Tibial nerve (tissue), 4 donors: ENCODE measurements around the gene CYB5B. TPM values are rescaled to one million over a fixed set of nuclear protein-coding genes. Genes with fewer than 3 reads are reported as not detected.

Experiments used
- DNase-seq, 2 donors: peaks; one replicate each; pipeline ENCODE4 v3.0.0-alpha.2; 2019; ENCODE audit warnings: low spot score in 2 of 2
- H3K27ac ChIP-seq, 4 donors: fragments of 200-600 bp; sonication (generic) in 3 of 4; one replicate each; pipeline ENCODE4 v1.5.1; 2017 to 2019; ENCODE audit warnings: mild to moderate bottlenecking in 1 of 4
- H3K27me3 ChIP-seq, 2 donors: fragments of 200-600 bp; sonication (generic) in 1 of 2; one replicate each; pipeline versions ENCODE4 v1.5.1 to v1.6.0; 2017 to 2019
- H3K36me3 ChIP-seq, 3 donors: fragments of 200-600 bp; sonication (generic); one replicate each; pipeline ENCODE4 v1.5.1; 2018 to 2019
- H3K4me1 ChIP-seq, 4 donors: fragments of 200-600 bp; sonication (generic) in 3 of 4; one replicate each; pipeline ENCODE4 v1.5.1; 2017 to 2019
- H3K4me3 ChIP-seq, 4 donors: fragments of 200-600 bp; sonication (generic) in 3 of 4; one replicate each; pipeline ENCODE4 v1.5.1; 2017 to 2019; ENCODE audit warnings: mild to moderate bottlenecking in 1 of 4, moderate library complexity in 1 of 4
- H3K9me3 ChIP-seq, 4 donors: fragments of 200-600 bp; sonication (generic) in 3 of 4; one replicate each; pipeline ENCODE4 v1.5.1; 2017 to 2019
- EP300 ChIP-seq, 2 donors: sonication (generic); formaldehyde crosslinking; IDR thresholded peaks; one replicate each; pipeline ENCODE4 v1.6.1; 2017; ENCODE audit warnings: antibody characterized with exemption in 2 of 2, mild to moderate bottlenecking in 1 of 2
- POLR2A ChIP-seq, 2 donors: fragments of 450-650 bp; IDR thresholded peaks; one replicate each; pipeline ENCODE4 v1.6.1; 2017; ENCODE audit warnings: antibody characterized with exemption in 2 of 2, mild to moderate bottlenecking in 2 of 2, moderate library complexity in 2 of 2
- WGBS, 2 donors: methylation state at CpG; one replicate each; pipeline ENCODE4 v1.1.5; 2018; 5-methylcytosine and 5-hydroxymethylcytosine counted together
- total RNA-seq, 4 donors: library from RNA; depleted of rRNA; stranded (reverse); fragments of >200 nt; gene quantifications; one replicate each; pipeline ENCODE4 v1.1.0, GENCODE V29; 2016
- TF ChIP-seq, protein P1 (sequence below), 5 experiments: fragments of 200-600 bp in 3 of 5; fragments of 450-650 bp in 2 of 5; sonication (generic) in 3 of 5; IDR thresholded peaks; one replicate each; pipeline ENCODE4 v1.5.1; 2016 to 2019; ENCODE audit warnings: antibody characterized with exemption in 5 of 5, mild to moderate bottlenecking in 3 of 5, moderate library complexity in 2 of 5

Gene CYB5B
- total RNA-seq, 4 donors from 2014 or later: 26.6 to 45.9 (median 30.7) TPM

DNA sequence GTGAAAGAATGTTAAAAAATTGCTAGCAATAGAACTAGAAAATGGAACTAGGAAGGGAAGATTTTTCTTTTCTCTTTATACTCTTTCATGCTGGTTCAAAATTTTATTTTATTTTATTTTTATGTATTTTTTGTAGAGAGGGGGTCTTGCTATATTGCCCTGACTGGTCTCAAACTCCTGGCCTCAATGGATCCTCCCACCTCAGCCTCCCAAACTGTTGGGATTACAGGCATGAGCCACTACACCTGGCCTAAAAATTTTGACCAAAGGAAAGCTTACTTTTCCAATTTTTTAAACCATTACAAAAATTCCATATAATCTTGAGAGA, 28.6 kb upstream of the CYB5B start:
- H3K27ac ChIP-seq: peak overlapping the region; percentile 77 to 93 (median 89)
- H3K9me3 ChIP-seq: no peaks in the 10 kb centered on the region
- no peak for TF ChIP-seq EP300 (IDR thresholded peaks at IDR 0.05)
- TF ChIP-seq, protein P1, sequence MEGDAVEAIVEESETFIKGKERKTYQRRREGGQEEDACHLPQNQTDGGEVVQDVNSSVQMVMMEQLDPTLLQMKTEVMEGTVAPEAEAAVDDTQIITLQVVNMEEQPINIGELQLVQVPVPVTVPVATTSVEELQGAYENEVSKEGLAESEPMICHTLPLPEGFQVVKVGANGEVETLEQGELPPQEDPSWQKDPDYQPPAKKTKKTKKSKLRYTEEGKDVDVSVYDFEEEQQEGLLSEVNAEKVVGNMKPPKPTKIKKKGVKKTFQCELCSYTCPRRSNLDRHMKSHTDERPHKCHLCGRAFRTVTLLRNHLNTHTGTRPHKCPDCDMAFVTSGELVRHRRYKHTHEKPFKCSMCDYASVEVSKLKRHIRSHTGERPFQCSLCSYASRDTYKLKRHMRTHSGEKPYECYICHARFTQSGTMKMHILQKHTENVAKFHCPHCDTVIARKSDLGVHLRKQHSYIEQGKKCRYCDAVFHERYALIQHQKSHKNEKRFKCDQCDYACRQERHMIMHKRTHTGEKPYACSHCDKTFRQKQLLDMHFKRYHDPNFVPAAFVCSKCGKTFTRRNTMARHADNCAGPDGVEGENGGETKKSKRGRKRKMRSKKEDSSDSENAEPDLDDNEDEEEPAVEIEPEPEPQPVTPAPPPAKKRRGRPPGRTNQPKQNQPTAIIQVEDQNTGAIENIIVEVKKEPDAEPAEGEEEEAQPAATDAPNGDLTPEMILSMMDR (IDR thresholded peaks at IDR 0.05): peak in 1 of 5 experiments; percentile 83
- H3K4me3 ChIP-seq: no peak overlapping the region
- H3K4me1 ChIP-seq: peaks cover 0 to 36% (median 16%) of the 10 kb centered on the region in 4 donors
- no peak for DNase-seq
- H3K36me3 ChIP-seq: no peaks in the 10 kb centered on the region
- no peaks in the 10 kb centered on the region for H3K27me3 ChIP-seq

DNA sequence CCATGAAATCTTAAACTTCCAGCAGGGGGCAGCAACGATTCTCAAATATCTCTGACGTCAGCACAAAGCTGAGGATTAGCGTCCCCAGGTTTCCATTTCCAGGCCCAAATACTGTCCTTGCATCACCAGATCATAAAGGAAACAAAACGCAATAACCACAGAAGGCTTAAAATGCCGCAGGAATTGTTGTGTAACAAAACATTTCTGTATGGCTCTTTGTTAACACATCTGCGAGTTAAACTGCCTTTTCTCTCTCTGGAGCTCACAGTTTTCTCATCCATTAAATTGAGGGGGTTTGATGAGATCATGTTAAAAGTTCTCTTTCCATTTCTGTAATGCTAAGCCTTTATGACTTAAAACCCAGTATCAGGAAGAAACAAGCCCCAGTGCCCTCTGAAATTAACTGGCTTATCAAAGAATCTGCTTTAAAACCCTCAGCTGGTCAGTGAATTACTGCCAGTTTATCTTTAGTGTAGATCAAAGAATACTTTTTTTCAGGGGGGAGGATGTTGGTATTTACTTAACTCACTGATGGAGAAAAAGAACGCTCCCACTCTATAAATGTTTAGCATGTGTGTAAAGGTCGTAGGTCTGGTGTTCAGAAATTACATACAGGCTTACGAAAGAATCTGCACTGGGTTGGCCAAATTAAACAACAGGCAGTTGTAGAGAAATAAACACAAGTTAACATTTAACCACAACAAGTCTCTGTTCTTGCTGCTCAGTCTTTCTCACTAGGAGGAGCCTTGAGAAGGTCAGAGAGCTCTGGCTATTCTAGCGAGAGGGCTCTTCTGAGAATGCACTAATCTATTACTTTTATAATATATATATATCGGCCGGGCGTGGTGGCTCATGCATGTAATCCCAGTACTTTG, 28.0 kb upstream of the CYB5B start:
- peak overlapping the region; percentile 77 to 93 (median 89) for H3K27ac ChIP-seq
- peak overlapping the region in 1 of 4 donors; percentile 2 for H3K4me3 ChIP-seq
- DNase-seq: peak; percentile 57 to 94

DNA sequence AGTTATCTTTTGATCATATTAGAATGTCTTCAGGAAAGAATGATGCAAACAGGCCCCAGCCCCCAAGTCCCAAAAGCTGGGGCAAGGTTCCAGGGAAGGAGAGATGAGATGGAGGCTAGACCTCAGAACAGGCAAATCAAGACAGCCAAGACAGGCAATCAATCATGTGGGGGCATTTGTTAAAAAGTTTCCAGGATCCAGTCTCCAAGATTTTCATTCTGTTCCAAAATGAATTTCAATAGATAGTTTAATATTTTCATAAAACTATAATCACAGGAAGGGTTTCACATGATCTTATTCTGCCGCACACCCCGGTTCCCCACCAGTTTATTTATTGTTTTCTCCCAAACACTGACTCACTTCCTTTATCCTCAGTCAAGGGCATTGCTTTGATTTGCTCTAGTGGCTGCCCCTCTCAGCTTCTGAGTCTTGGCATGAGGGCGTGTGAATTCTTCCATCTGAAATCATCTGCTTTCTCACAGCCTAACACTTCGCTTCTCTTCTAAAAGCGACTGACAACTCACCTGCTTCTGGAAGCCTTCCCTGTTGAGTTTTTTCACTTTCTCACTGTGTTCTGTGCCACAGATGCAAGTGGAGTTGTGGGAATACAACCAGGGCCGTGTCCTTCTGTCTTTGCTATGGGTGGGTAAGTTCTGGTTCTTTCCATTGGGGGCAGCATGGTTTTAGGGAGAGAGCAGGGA, 26.4 kb upstream of the CYB5B start:
- no peaks in the 10 kb centered on the region for H3K9me3 ChIP-seq
- H3K27ac ChIP-seq: peak overlapping the region; percentile 77 to 93 (median 89)
- DNase-seq: peak in 1 of 2 donors; percentile 57
- H3K4me3 ChIP-seq: no peak overlapping the region
- H3K27me3 ChIP-seq: no peaks in the 10 kb centered on the region
- no peaks in the 10 kb centered on the region for H3K36me3 ChIP-seq
- TF ChIP-seq, protein P1 (IDR thresholded peaks at IDR 0.05): peak; percentile 39 to 74 (median 57)
- TF ChIP-seq POLR2A (IDR thresholded peaks at IDR 0.05): no peak
- peak in 1 of 2 donors; percentile 30 for TF ChIP-seq EP300 (IDR thresholded peaks at IDR 0.05)
- peaks cover 0 to 36% (median 16%) of the 10 kb centered on the region in 4 donors for H3K4me1 ChIP-seq
- 26 to 33% methylated on average over 6 of the region's 6 CpGs for WGBS, 2 donors

More for the DNA sequence above, 28.0 kb upstream of the CYB5B start:
- WGBS, 2 donors: 7 to 11% methylated on average over 13 of the region's 13 CpGs
- TF ChIP-seq EP300 (IDR thresholded peaks at IDR 0.05) (peak; percentile 27 to 80), POLR2A (IDR thresholded peaks at IDR 0.05) (no peak)
- TF ChIP-seq, protein P1 (IDR thresholded peaks at IDR 0.05): peak in 4 of 5 experiments; percentile 51 to 90 (median 66)
- Histone ChIP-seq H3K9me3 (no peaks in the 10 kb centered on the region), H3K27me3 (no peaks in the 10 kb centered on the region), H3K36me3 (no peaks in the 10 kb centered on the region), H3K4me1 (peaks cover 0 to 36% (median 16%) of the 10 kb centered on the region in 4 donors)

DNA sequence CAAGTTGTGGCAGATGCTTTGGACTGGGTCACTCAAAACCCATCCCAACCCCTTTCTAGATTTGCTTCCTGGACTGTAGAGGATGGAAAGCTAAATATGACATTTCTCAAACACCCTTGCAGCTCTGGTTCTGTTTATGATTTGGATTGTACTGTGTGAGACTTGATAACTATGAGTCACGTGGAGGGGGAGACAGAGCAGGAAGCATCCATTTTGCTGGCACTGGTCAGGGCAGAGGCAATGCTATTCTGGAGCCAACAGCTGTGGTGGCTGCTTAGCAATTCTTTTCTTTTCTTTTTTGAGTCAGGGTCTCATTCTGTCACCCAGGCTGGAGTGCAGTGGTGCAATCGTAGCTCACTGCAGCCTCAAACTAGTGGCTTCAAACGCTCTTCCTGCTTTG, 25.1 kb upstream of the CYB5B start:
- no peaks in the 10 kb centered on the region for H3K9me3 ChIP-seq
- no peak overlapping the region for H3K27ac ChIP-seq
- peaks cover 0 to 44% (median 20%) of the 10 kb centered on the region in 4 donors for H3K4me1 ChIP-seq
- no peak for DNase-seq
- no peak overlapping the region for H3K4me3 ChIP-seq
- no peak for TF ChIP-seq EP300 (IDR thresholded peaks at IDR 0.05)
- TF ChIP-seq POLR2A (IDR thresholded peaks at IDR 0.05): no peak
- TF ChIP-seq, protein P1 (IDR thresholded peaks at IDR 0.05): no peak
- whole genome bisulfite sequencing, 2 donors: 71 to 73% methylated on average over 3 of the region's 3 CpGs
- H3K36me3 ChIP-seq: no peaks in the 10 kb centered on the region
- no peaks in the 10 kb centered on the region for H3K27me3 ChIP-seq

DNA sequence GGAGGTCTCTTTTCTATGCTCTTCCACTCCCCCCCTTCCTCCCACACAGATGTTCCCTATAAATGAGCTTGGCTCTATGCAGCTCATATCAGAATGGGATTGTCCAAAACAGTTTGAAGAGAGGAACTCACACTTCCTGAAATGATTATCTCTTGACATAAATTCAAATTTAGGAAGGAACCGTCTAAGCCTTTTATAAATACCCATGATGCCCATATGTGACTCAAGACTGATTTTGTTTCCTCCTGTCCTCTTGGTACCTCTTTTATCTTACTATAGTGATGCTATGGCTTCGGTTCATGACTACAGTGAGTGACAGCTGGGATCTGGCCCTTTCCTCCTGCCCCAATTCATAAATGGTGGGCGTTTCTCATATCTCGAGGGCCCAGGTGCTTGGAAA, 22.0 kb upstream of the CYB5B start:
- Histone ChIP-seq H3K27ac (no peak overlapping the region), H3K27me3 (no peaks in the 10 kb centered on the region), H3K9me3 (no peaks in the 10 kb centered on the region), H3K36me3 (no peaks in the 10 kb centered on the region), H3K4me3 (no peak overlapping the region), H3K4me1 (peaks cover 0 to 33% (median 14%) of the 10 kb centered on the region in 4 donors)
- TF ChIP-seq, protein P1 (IDR thresholded peaks at IDR 0.05): no peak
- TF ChIP-seq EP300 (IDR thresholded peaks at IDR 0.05) (no peak), POLR2A (IDR thresholded peaks at IDR 0.05) (no peak)
- WGBS, 2 donors: 63 to 74% methylated on average over 4 of the region's 4 CpGs
- no peak for DNase-seq
